Stimulated activated naive CD8-positive, alpha-beta T cell treated with anti-CD3 and anti-CD28 coated beads, Interleukin-15, Interleukin-2, amounts not matched to agents 100 ng/mL and 50 ng/mL, for 24 hours (primary cell): Measurements from ENCODE around the gene BUB1B.
"Not testable (repeated sequence)": the region's sequence is repeated elsewhere in the genome, so short reads cannot be mapped to it uniquely, and the experiment has no call there.

Experiments used
- H3K27ac Mint-ChIP-seq: one replicate; pipeline ENCODE4 v1.8.0; 2021; ENCODE audit warnings: mild to moderate bottlenecking, mixed read lengths
- H3K27me3 Mint-ChIP-seq: one replicate; pipeline ENCODE4 v1.8.0; 2021; ENCODE audit warnings: mixed read lengths
- H3K36me3 Mint-ChIP-seq: one replicate; pipeline ENCODE4 v1.8.0; 2021; ENCODE audit warnings: low read depth, mixed read lengths
- H3K4me1 Mint-ChIP-seq: one replicate; pipeline ENCODE4 v1.8.0; 2021; ENCODE audit warnings: low read depth, mixed read lengths
- H3K4me3 Mint-ChIP-seq: one replicate; pipeline ENCODE4 v1.8.0; 2021; ENCODE audit warnings: mild to moderate bottlenecking, mixed read lengths
- H3K9me3 Mint-ChIP-seq: one replicate; pipeline ENCODE4 v1.8.0; 2021; ENCODE audit warnings: mixed read lengths

Gene BUB1B

GRCh38 chr15:40130118-40130517, 30.8 kb upstream of the BUB1B start:
- Mint-ChIP-seq H3K9me3 (no peaks in the 10 kb centered on the region), H3K27ac (no peak overlapping the region), H3K36me3 (no peaks in the 10 kb centered on the region), H3K4me1 (no peaks in the 10 kb centered on the region), H3K4me3 (no peak overlapping the region), H3K27me3 (peaks cover 6% of the 10 kb centered on the region)

- peak overlapping the region; percentile 58 for H3K27ac Mint-ChIP-seq
- H3K36me3 Mint-ChIP-seq, result no peaks in the 10 kb centered on the region
Measured at GRCh38 chr15:40130799-40131502, 29.9 kb upstream of the BUB1B start.

GRCh38 chr15:40133544-40133943, 27.3 kb upstream of the BUB1B start:
- no peaks in the 10 kb centered on the region for H3K36me3 Mint-ChIP-seq
- peaks cover 3% of the 10 kb centered on the region for H3K27me3 Mint-ChIP-seq
- H3K27ac Mint-ChIP-seq, result no peak overlapping the region
- no peaks in the 10 kb centered on the region for H3K9me3 Mint-ChIP-seq
- no peaks in the 10 kb centered on the region for H3K4me1 Mint-ChIP-seq
- H3K4me3 Mint-ChIP-seq, result no peak overlapping the region

More at GRCh38 chr15:40130799-40131502, 29.9 kb upstream of the BUB1B start:
- H3K27me3 Mint-ChIP-seq, result peaks cover 6% of the 10 kb centered on the region
- no peaks in the 10 kb centered on the region for H3K4me1 Mint-ChIP-seq
- no peak overlapping the region for H3K4me3 Mint-ChIP-seq
- H3K9me3 Mint-ChIP-seq, result no peaks in the 10 kb centered on the region

DNA sequence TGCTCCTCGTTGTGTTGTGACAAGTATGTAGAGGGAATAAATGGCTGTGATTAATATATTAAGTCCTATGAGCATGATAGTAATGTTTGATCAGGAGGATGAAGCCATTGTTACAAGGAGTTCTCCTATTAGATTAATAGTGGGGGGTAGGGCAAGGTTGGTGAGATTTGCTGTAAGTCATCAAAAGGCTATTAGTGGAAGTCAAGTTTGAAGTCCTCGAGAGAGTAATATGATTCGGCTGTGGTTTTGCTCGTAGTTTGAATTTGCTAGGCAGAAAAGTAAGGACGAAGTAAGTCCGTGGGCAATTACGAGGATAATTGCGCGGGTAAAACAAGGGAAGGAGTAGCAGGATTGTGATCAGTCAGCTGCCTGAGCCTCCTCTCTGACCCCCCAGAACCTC, 26.0 kb upstream of the BUB1B start:
- Mint-ChIP-seq H3K27me3 (no peaks in the 10 kb centered on the region), H3K27ac (no peak overlapping the region), H3K4me3 (no peak overlapping the region), H3K4me1 (no peaks in the 10 kb centered on the region), H3K36me3 (no peaks in the 10 kb centered on the region), H3K9me3 (no peaks in the 10 kb centered on the region)

DNA sequence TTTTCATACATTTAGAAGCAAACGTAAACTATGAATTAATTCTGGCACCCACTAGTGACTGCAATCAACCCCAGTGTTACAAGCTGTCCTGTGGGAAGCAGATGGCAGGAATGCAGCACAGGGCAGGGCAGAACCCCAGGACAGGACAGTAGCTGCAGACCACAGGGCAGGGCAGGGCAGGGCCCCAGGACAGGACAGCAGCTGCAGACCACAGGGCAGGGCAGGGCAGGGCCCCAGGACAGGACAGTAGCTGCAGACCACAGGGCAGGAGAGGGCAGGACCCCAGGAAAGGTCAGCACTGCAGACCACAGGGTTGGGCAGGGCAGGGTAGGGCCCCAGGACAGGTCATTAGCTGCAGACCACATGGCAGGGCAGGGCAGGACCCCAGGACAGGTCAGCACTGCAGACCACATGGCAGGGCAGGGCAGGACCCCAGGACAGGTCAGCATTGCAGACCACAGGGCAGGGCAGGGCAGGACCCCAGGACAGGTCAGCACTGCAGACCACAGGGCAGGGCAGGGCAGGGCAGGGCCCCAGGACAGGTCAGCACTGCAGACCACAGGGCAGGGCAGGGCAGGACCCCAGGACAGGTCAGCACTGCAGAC, 24.9 kb upstream of the BUB1B start:
- not testable (repeated sequence) for H3K4me3 Mint-ChIP-seq, H3K9me3 Mint-ChIP-seq, H3K27ac Mint-ChIP-seq, H3K36me3 Mint-ChIP-seq, H3K27me3 Mint-ChIP-seq, H3K4me1 Mint-ChIP-seq

DNA sequence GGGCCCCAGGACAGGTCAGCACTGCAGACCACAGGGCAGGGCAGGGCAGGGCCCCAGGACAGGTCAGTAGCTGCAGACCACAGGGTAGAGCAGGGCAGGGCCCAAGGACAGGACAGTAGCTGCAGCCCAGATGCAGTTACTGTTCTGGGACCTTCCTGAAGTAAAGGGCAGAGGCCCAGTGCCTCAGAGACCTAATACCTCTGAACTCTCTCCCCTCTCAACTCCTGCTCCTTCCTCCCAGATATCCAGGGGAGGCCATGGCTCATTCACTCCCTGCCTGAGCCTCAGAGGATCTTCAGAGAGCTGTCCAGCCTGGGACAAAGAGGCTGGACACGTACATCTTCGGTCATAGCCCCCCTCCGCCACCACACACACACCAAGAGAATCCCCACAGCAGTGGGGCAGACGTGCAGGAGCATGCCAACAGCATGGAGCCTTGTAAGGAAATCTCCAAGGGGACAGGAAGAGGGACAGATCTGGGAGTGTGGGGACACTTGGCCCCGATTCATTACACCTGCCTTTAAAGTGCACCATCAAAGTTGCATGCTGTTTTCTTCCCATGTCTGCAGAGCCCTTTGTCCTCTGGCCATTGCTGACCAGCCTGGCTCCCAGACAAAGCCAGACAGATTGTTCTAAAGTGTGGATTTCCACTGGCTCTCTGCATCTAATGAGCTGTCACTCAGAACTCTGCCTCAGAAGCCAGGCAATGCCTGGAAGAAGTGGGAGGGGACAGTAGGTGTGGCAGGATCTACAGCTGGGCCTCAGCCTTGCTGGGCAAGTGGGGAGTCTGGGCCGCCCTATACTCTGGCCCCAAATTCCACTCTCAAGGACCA, 24.2 kb upstream of the BUB1B start:
- Mint-ChIP-seq H3K4me3 (no peak overlapping the region), H3K27me3 (no peaks in the 10 kb centered on the region), H3K36me3 (no peaks in the 10 kb centered on the region), H3K27ac (no peak overlapping the region), H3K9me3 (no peaks in the 10 kb centered on the region), H3K4me1 (no peaks in the 10 kb centered on the region)

GRCh38 chr15:40137303-40138200, 23.3 kb upstream of the BUB1B start:
- Mint-ChIP-seq H3K4me1 (no peaks in the 10 kb centered on the region), H3K4me3 (no peak overlapping the region), H3K9me3 (no peaks in the 10 kb centered on the region), H3K36me3 (no peaks in the 10 kb centered on the region), H3K27ac (no peak overlapping the region), H3K27me3 (no peaks in the 10 kb centered on the region)

DNA sequence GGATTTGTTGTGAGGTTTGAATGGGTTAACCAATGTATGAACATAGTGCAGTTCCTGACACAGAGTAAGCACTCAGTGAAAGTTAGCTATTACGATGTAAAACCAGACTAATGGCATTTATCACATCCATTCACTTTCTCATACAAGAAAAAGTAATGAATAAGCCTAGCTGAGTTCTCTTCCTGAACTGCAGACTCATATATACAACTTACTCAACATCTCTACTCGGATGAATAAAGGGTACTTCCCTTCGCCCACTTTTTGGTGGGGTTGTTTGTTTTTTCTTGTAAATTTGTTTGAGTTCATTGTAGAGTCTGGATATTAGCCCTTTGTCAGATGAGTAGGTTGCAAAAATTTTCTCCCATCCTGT, 22.7 kb upstream of the BUB1B start:
- not testable (repeated sequence) for H3K4me1 Mint-ChIP-seq, H3K4me3 Mint-ChIP-seq, H3K36me3 Mint-ChIP-seq, H3K9me3 Mint-ChIP-seq, H3K27ac Mint-ChIP-seq, H3K27me3 Mint-ChIP-seq

DNA sequence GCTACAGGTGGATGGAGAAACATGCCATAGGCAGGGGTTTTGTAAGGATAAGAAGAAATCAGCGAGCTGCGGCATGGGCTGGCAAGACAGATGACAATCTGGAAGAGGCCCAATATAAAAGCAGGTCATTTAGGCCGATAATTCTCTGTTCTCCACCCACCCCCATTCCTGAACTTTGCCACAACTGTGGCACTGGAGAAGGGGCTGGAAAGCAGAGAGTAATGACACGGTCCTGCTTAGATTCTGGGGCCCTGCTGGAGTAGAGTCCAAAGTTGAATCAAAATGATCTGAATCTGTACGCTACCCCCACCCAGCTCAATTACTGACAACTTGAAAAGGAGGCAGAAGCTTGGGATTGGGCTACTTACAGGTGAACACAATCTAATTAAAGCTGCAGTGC, 18.4 kb upstream of the BUB1B start:
- Mint-ChIP-seq H3K4me1 (no peaks in the 10 kb centered on the region), H3K27me3 (no peaks in the 10 kb centered on the region), H3K36me3 (no peaks in the 10 kb centered on the region), H3K9me3 (no peaks in the 10 kb centered on the region), H3K27ac (no peak overlapping the region), H3K4me3 (no peak overlapping the region)

DNA sequence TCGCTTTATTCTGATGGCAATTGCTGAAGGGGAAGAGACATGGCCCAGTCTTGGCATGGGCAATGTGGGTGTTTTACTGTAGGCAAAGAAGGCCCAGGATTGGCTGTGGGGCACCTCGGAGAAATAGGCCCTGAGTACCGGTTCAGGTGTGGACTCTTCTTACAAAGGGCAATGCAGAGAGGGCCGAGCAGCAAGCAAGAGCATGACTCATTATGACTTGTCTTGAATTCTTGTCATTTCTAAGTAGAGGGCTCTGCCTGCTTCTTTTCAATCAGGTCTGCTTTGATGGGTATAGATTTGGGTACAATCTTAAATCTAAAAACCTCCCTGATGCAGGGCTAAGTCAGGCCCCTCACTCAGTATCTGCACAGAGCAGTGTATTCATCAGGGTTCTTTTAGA, 14.8 kb upstream of the BUB1B start:
- Mint-ChIP-seq H3K36me3 (no peaks in the 10 kb centered on the region), H3K9me3 (no peaks in the 10 kb centered on the region), H3K27me3 (peaks cover 3% of the 10 kb centered on the region), H3K27ac (no peak overlapping the region), H3K4me1 (no peaks in the 10 kb centered on the region), H3K4me3 (no peak overlapping the region)

- Mint-ChIP-seq H3K36me3 (no peaks in the 10 kb centered on the region), H3K9me3 (no peaks in the 10 kb centered on the region), H3K27ac (no peak overlapping the region), H3K27me3 (peaks cover 7% of the 10 kb centered on the region), H3K4me1 (no peaks in the 10 kb centered on the region), H3K4me3 (no peak overlapping the region)
Measured at GRCh38 chr15:40149339-40149738, 11.5 kb upstream of the BUB1B start.

GRCh38 chr15:40150163-40150925, 10.5 kb upstream of the BUB1B start:
- Mint-ChIP-seq H3K4me3 (no peak overlapping the region), H3K9me3 (no peaks in the 10 kb centered on the region), H3K36me3 (no peaks in the 10 kb centered on the region), H3K27me3 (peaks cover 7% of the 10 kb centered on the region), H3K27ac (no peak overlapping the region), H3K4me1 (no peaks in the 10 kb centered on the region)

- Mint-ChIP-seq H3K27ac (no peak overlapping the region), H3K4me1 (no peaks in the 10 kb centered on the region), H3K4me3 (no peak overlapping the region), H3K36me3 (no peaks in the 10 kb centered on the region), H3K9me3 (no peaks in the 10 kb centered on the region), H3K27me3 (peaks cover 7% of the 10 kb centered on the region)
Measured at GRCh38 chr15:40151499-40151898, 9.4 kb upstream of the BUB1B start.

DNA sequence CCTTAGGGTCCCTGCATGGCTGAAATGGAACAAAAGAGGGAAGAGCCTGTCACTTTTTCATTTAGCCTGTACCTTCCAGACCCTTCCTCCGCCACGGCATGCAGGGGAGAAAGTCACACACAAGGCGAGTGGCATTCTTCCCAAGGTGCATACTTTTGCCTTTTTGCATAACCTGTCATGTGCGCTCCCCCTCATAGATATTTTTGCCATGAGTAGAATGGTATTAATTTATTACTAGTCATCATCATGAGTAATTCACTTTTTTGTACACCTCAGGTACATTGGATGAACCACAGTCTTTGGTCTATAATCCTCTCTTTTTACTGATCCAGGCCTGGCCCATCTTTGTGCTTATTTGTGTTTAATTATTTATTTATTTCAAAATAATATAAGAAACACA, 8.9 kb upstream of the BUB1B start:
- Mint-ChIP-seq H3K27me3 (peaks cover 7% of the 10 kb centered on the region), H3K27ac (no peak overlapping the region), H3K4me1 (no peaks in the 10 kb centered on the region), H3K9me3 (no peaks in the 10 kb centered on the region), H3K4me3 (no peak overlapping the region), H3K36me3 (no peaks in the 10 kb centered on the region)
